Stimulated activated CD4-positive, alpha-beta T cell treated with anti-CD3 and anti-CD28 coated beads, TNF-alpha, amount 100 ng/mL, for 4 hours (primary cell): ENCODE results near the gene COL8A1.
"Not testable (repeated sequence)": the region's sequence is repeated elsewhere in the genome, so short reads cannot be mapped to it uniquely, and the experiment has no call there.

Source experiments
- DNase-seq, 3 experiments: peaks; one replicate each; pipeline ENCODE4 v3.0.0-alpha.2; 2020; ENCODE audit warnings: low read depth in 3 of 3

COL8A1 gene

GRCh38 chr3:99803297-99803696, 164.9 kb downstream of the COL8A1 start:
- no peak for DNase-seq

DNA sequence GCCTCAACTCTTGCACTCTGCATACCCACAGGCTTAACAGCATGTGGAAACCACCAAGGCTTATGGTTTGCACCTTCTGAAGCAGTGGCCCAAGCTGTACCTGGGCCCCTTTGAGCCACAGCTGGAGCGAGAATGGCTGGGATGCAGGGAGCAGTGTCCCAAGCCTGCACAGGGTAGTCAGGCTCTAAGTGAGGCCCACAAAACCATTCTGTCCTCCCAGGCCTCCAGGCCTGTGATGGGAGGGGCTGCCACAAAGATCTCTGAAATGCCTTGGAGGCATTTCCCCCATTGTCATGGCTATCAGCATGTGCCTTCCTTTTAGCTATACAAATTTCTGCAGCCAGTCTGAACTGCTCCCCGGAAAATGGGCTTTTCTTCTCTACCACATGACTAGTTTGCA, 166.8 kb downstream of the COL8A1 start:
- no peak for DNase-seq

- peak in 1 of 3 experiments; percentile 13 for DNase-seq
Measured at GRCh38 chr3:99808163-99808794, 169.9 kb downstream of the COL8A1 start.

GRCh38 chr3:99809565-99809964, 171.2 kb downstream of the COL8A1 start:
- no peak for DNase-seq

DNA sequence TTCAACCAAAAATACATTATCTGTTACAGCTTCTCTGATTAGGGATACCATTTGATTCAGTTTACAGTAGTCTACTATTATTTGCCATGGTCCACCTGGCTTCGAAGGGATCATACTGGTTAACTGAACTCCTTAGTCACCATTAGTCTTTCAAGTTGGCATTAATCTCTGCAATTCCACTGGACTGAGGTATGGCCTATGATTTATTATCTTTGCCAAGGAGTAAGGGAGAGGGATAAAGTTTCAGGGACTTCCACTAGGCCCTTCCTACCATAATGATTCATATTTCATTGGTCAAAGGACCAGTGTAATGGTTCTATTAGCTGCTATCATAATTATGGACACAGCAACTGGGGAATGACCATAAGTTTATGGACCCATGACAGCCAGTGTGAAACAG, 172.0 kb downstream of the COL8A1 start:
- DNase-seq, result no peak

DNA sequence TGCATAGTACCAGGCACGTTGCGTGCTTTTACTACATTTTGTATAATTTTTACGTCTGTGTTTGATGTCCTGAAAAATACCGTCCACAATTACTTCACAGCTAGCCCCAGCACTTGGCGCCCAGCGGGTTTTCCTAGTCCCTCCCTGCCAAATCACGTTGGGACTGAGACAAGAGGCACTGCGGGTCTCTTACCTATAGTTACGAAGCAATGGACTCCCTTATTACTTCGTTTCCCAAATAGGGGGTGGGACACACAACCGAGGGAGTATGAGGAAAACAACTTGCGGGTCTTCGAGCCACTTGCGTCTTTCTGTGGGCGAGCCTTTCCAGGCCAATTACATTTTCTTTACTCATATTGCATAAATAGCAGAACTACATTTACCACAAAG, 178.6 kb downstream of the COL8A1 start:
- DNase-seq, result no peak

GRCh38 chr3:99817437-99818240, 179.2 kb downstream of the COL8A1 start, which contains the start of gene CMSS1:
Gene CMSS1, plus strand, starts transcription at chr3:99817862.
- DNase-seq, result peak; percentile 93

- no peak for DNase-seq
Measured at GRCh38 chr3:99818818-99819217, 180.4 kb downstream of the COL8A1 start.

- DNase-seq, result no peak
Measured at GRCh38 chr3:99823723-99824711, 185.6 kb downstream of the COL8A1 start.

DNA sequence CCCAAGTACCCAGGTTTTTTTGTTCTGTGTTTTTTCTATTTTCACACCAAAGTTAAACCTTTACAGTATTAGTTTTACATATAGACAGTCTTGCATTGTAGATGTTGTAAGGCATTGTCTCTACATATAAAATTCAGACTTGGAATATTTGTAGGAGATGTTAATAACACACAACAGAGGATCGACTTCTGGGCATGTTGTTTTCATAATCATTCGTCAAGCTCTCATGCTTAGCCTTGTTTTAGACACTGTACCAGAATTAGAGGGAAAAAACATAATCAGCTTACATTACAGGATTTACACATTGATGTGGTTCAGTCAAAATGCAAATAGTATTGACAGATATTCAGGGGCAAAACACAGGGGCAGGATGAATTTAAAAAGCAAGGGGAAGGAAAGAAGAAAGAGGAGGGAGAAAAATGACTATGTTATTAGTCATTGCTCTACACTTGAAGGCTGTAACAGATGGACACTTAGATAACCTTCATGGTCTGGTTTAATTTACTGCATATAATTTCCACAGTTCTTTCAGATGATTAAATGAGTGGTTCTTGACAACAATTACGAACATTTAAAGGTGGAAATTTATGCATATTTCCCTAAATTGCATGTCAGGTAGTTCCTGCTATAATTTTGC, 186.7 kb downstream of the COL8A1 start:
- DNase-seq, result no peak

DNA sequence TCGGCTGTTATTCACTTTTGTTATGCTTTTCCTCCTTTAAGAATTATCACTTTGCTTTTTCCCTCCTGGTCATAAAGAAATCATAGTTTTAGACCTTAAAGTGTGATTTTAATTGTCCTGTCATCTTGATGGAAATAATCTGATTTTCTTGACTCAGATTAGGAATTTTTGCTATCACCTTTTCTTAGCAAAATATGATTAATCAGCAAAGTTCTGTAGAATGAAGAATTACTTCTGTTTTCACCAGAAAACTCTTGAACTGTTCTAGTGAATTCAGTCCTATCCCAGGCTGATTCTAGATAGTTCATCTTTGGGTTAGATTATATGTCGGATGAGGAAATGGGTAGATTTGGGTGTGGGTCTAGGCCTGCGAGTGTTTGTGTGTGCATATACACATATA, 191.4 kb downstream of the COL8A1 start:
- no peak for DNase-seq

DNA sequence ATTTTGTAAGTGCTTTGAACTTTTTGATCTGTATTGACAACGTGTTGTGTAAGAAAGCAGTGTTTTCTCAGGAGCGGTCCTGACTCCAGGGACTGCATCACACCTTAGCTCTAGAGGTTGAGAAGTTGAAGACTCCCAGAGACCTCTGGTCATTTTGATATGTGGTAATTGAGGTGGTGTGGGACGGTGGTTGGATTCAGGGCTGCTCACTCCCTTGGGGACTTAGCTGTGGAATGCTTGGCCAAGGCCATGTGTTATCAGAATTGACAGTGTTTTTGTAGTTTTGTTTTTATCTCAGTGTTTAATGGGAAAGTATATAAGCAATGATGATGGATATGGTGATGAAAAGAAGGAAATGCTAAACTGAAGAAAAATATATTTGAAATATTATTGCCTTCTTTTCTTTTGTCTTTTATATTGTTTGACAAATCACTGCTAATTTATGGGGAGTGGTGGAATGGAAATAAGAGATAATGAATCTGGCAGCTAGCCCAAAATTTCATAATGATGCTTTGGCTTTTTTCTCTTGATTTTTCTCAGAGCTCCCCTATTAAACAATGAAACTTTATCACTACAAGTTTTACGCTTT, 195.3 kb downstream of the COL8A1 start:
- DNase-seq, result no peak

DNA sequence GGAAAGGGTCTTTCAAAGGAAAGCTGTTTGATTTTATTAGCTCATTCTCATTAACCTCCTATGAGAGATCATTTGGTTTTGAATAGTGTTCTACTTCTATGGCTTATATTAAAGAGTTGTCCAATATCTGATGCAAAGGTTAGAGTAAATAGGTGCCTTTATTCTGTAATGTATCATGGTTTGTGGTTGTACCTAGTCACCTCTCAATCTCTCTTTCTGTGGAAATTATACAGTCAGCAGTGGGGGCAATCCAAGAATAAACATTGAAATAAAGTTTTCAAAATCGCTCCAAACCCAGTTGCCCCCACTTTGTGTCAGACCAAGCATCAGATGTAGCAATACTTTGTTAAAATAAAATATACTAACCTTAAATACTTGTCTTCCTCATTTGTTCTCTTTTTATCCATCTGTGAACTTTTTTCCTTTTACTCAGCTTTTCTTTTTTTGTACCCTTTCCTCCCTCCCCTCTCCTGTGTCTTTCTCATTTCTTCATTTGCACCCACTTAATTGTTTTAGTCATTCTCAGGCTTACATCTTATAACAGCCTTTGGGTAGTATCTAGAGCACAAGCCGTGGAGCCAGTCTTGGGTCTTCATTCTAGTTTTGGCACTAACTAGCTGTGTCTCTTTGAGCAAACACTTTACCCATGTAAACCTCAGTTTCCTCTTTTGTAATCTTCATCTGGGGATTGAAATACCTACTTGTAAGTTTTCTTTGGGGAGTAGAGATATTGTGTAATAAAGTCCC, 196.0 kb downstream of the COL8A1 start:
- no peak for DNase-seq

GRCh38 chr3:99836681-99837080, 198.3 kb downstream of the COL8A1 start:
- no peak for DNase-seq

DNA sequence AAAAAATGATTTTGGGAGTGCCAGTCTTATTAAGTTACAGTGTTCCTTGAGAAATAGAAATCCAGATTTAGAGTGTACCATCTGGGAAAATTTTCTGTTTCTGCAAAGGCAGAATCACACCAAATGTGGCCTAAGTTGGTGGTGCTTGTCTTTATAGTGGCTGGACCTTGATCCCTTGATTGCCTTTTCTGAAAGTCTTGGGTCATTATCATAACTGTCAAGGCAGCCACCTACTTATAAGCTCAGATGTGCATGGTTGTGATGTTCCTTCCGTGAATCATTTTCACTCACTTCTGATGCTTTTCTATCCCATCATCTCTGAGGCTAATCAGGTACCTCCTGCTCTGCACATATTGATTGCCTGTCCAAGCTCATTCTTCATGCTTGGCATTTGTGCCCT, 199.3 kb downstream of the COL8A1 start:
- DNase-seq, result no peak

- no peak for DNase-seq
Measured at GRCh38 chr3:99838755-99839154, 200.4 kb downstream of the COL8A1 start.

DNA sequence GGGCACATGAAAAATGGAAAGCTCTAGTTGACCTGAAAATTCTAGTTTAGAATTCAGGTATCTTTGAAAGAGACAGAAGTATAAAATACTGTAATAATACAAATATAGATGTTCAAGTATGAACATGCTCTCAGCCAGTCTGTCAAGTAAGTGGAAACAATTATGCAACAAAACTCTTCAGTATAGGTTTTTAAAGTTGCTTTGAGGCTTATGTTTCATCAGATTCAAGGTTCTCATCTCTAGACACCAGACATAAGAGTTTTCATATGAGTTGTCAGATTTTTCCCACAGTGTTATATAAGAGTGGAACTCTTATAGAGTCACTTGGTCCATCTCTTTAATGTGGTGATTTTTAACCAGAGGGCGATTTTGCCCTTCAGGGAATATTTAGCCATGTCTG, 201.2 kb downstream of the COL8A1 start:
- DNase-seq, result no peak

GRCh38 chr3:99841949-99842348, 203.6 kb downstream of the COL8A1 start:
- not testable (repeated sequence) for DNase-seq

GRCh38 chr3:99842826-99843589, 204.6 kb downstream of the COL8A1 start:
- DNase-seq, result no peak
